OCI-LY7 (cell line): Measurements from ENCODE around the gene HS6ST3. TPM values are rescaled to one million over a fixed set of nuclear protein-coding genes. Genes with fewer than 3 reads are reported as not detected.

Experiments used
- BruUV-seq: library from RNA; stranded (reverse); fragments of 400-500 nt; replicated peaks from 2 replicates; lab custom pipeline; 2021; lab: Mats Ljungman, UMichigan
- CTCF ChIA-PET: fragments of 300-600 bp; sonication (Branson Sonifier 250); formaldehyde crosslinking; loops from one replicate; lab custom pipeline; 2022; ENCODE audit warnings: antibody characterized with exemption; ENCODE audit not compliant: unreplicated experiment; lab: Charles Lee
- POLR2A ChIA-PET: fragments of 300-600 bp; sonication (Branson Sonifier 250); formaldehyde crosslinking; loops from one replicate; lab custom pipeline; 2022; ENCODE audit warnings: antibody characterized with exemption; lab: Charles Lee
- DNase-seq: peaks from one replicate; pipeline ENCODE4 v3.0.0-alpha.2; 2015; ENCODE audit warnings: low spot score
- H2AFZ ChIP-seq: fragments of 200-600 bp; sonication (generic), shearing (Covaris generic); 2 replicates; pipeline ENCODE4 v1.6.1; 2014; ENCODE audit warnings: mild to moderate bottlenecking, antibody characterized with exemption, low read length, moderate library complexity
- H3K27ac ChIP-seq: fragments of 200-600 bp; sonication (generic); 2 replicates; pipeline ENCODE4 v1.5.1; 2014; ENCODE audit warnings: mixed run types, low read depth, mild to moderate bottlenecking, moderate library complexity, low read length, inconsistent platforms; ENCODE audit not compliant: poor library complexity, severe bottlenecking
- H3K36me3 ChIP-seq: fragments of 200-600 bp; sonication (generic); 2 replicates; pipeline ENCODE4 v1.6.1; 2014; ENCODE audit warnings: mild to moderate bottlenecking, antibody characterized with exemption, low read length, moderate library complexity, mixed read lengths; ENCODE audit not compliant: insufficient read depth
- H3K4me1 ChIP-seq: fragments of 200-600 bp; sonication (generic); 2 replicates; pipeline ENCODE4 v1.5.1; 2014; ENCODE audit warnings: mild to moderate bottlenecking, low read length; ENCODE audit not compliant: insufficient read depth, poor library complexity, severe bottlenecking
- H3K4me2 ChIP-seq: fragments of 200-600 bp; sonication (generic); 2 replicates; pipeline ENCODE4 v1.6.1; 2014; ENCODE audit warnings: mild to moderate bottlenecking, low read length
- H3K4me3 ChIP-seq: fragments of 200-600 bp; sonication (generic); 2 replicates; pipeline ENCODE4 v1.5.1; 2014; ENCODE audit warnings: mild to moderate bottlenecking, low read depth, low read length; ENCODE audit not compliant: poor library complexity, severe bottlenecking
- H3K79me2 ChIP-seq: fragments of 200-600 bp; sonication (generic); 2 replicates; pipeline ENCODE4 v1.6.1; 2016; ENCODE audit warnings: low read depth, mild to moderate bottlenecking, low read length, moderate library complexity, mixed read lengths; ENCODE audit not compliant: insufficient read depth
- H3K9me2 ChIP-seq: fragments of 200-600 bp; sonication (generic); 2 replicates; pipeline ENCODE4 v1.6.1; 2016; ENCODE audit warnings: mild to moderate bottlenecking, low read length, mixed read lengths; ENCODE audit not compliant: insufficient read depth
- H3K9me3 ChIP-seq: fragments of 200-600 bp; sonication (generic); 2 replicates; pipeline ENCODE4 v1.6.1; 2014; ENCODE audit warnings: mild to moderate bottlenecking, mixed run types, low read length, mixed read lengths
- H4K20me1 ChIP-seq: fragments of 200-600 bp; sonication (generic); 2 replicates; pipeline ENCODE4 v1.6.1; 2014; ENCODE audit warnings: mild to moderate bottlenecking, antibody characterized with exemption, low read length, moderate library complexity, mixed read lengths; ENCODE audit not compliant: insufficient read depth
- CTCF ChIP-seq: fragments of 200-600 bp; sonication (generic); conservative IDR thresholded peaks from 2 replicates; pipeline ENCODE4 v1.5.1; 2014; ENCODE audit warnings: mild to moderate bottlenecking, antibody characterized with exemption, low read length, moderate library complexity, mixed read lengths
- EZH2phosphoT487 ChIP-seq: fragments of 200-600 bp; sonication (generic); IDR thresholded peaks from 2 replicates; pipeline ENCODE4 v1.6.1; 2018; ENCODE audit warnings: low read depth, borderline replicate concordance, mild to moderate bottlenecking, mixed run types, antibody characterized with exemption, low read length, moderate library complexity, mixed read lengths
- intact Hi-C: fragments of 100-400 bp; cut with micrococcal nuclease; formaldehyde crosslinking; loops from one replicate; pipeline ENCODE4 v1.10.0; 2022; ENCODE audit not compliant: unreplicated experiment
- total RNA-seq, 2 experiments: library from RNA; depleted of rRNA in 1 of 2; stranded (reverse); fragments of >200 nt in 1 of 2; shearing (Covaris generic) in 1 of 2; gene quantifications; 2 replicates each; pipeline ENCODE4 v1.2.3, GENCODE V29; 2014 to 2022

The HS6ST3 gene
- total RNA-seq, 2 experiments from 2014 or later = not detected

GRCh38 chr13:96744367-96745331 lies 654.7 kb downstream of the HS6ST3 start:
- no peaks in the 10 kb centered on the region for H3K9me3 ChIP-seq
- intact Hi-C loops = no loop called here
- no peak overlapping the region for H3K4me3 ChIP-seq
- H4K20me1 ChIP-seq = no peaks in the 10 kb centered on the region
- H3K79me2 ChIP-seq = no peaks in the 10 kb centered on the region
- CTCF ChIA-PET = no interaction called here
- no peak overlapping the region for H3K4me2 ChIP-seq
- no peak for DNase-seq
- no peaks in the 10 kb centered on the region for H3K9me2 ChIP-seq
- BruUV-seq = no TSS peak
- no peak overlapping the region for H2AFZ ChIP-seq
- H3K27ac ChIP-seq = no peak overlapping the region
- POLR2A ChIA-PET = no interaction called here
- H3K4me1 ChIP-seq = no peaks in the 10 kb centered on the region
- H3K36me3 ChIP-seq = no peaks in the 10 kb centered on the region
- no peak for TF ChIP-seq CTCF
- TF ChIP-seq EZH2phosphoT487 = no peak

GRCh38 chr13:96746886-96747285 lies 657.0 kb downstream of the HS6ST3 start:
- Histone ChIP-seq H3K79me2 (no peaks in the 10 kb centered on the region), H3K9me2 (no peaks in the 10 kb centered on the region)
- no peak for TF ChIP-seq CTCF
- no peak for TF ChIP-seq EZH2phosphoT487

GRCh38 chr13:96749825-96750224 lies 659.9 kb downstream of the HS6ST3 start:
- DNase-seq = no peak
- H3K36me3 ChIP-seq = no peaks in the 10 kb centered on the region
- no peak overlapping the region for H3K4me2 ChIP-seq
- H4K20me1 ChIP-seq = no peaks in the 10 kb centered on the region
- no peak overlapping the region for H3K27ac ChIP-seq
- H3K9me2 ChIP-seq = no peaks in the 10 kb centered on the region
- no peaks in the 10 kb centered on the region for H3K9me3 ChIP-seq
- ChIA-PET CTCF (no interaction called here), POLR2A (no interaction called here)
- no peaks in the 10 kb centered on the region for H3K4me1 ChIP-seq
- no TSS peak for BruUV-seq
- H2AFZ ChIP-seq = no peak overlapping the region
- intact Hi-C loops = no loop called here
- no peaks in the 10 kb centered on the region for H3K79me2 ChIP-seq
- H3K4me3 ChIP-seq = no peak overlapping the region
- TF ChIP-seq EZH2phosphoT487 (no peak), CTCF (no peak)

More at GRCh38 chr13:96746886-96747285, 657.0 kb downstream of the HS6ST3 start:
- POLR2A ChIA-PET = no interaction called here
- Histone ChIP-seq H3K27ac (no peak overlapping the region), H3K36me3 (no peaks in the 10 kb centered on the region), H2AFZ (no peak overlapping the region), H3K9me3 (no peaks in the 10 kb centered on the region), H3K4me1 (no peaks in the 10 kb centered on the region), H4K20me1 (no peaks in the 10 kb centered on the region), H3K4me3 (no peak overlapping the region), H3K4me2 (no peak overlapping the region)
- intact Hi-C loops = no loop called here
- CTCF ChIA-PET = no interaction called here
- DNase-seq = no peak
- no TSS peak for BruUV-seq
